Tibial artery (tissue), 4 donors: Measurements from ENCODE around the gene STK38L.

Experiments used
- DNase-seq, 2 donors: peaks; one replicate each; pipeline ENCODE4 v3.0.0-alpha.2; 2019
- H3K27ac ChIP-seq, 2 donors: fragments of 200-600 bp; sonication (generic) in 1 of 2; 1 replicate in 1 of 2; 2 replicates in 1 of 2; pipeline ENCODE4 v1.5.1; 2018 to 2019; ENCODE audit warnings: mild to moderate bottlenecking in 1 of 2
- H3K27me3 ChIP-seq, 2 donors: fragments of 200-600 bp; sonication (generic) in 1 of 2; one replicate each; pipeline versions ENCODE4 v1.5.1 to v1.6.0; 2016 to 2019
- H3K36me3 ChIP-seq, 3 donors: fragments of 200-600 bp; sonication (generic) in 2 of 3; one replicate each; pipeline ENCODE4 v1.5.1; 2016 to 2019; ENCODE audit warnings: mild to moderate bottlenecking in 2 of 3
- H3K4me1 ChIP-seq, 4 donors: fragments of 200-600 bp; sonication (generic) in 2 of 4; 1 replicate in 3 of 4; 2 replicates in 1 of 4; pipeline ENCODE4 v1.5.1; 2016 to 2019
- H3K4me3 ChIP-seq, 2 donors: fragments of 200-600 bp; sonication (generic) in 1 of 2; 1 replicate in 1 of 2; 2 replicates in 1 of 2; pipeline ENCODE4 v1.5.1; 2018 to 2019; ENCODE audit warnings: mild to moderate bottlenecking in 2 of 2
- H3K9me3 ChIP-seq, 3 donors: fragments of 200-600 bp; sonication (generic) in 1 of 3; one replicate each; pipeline ENCODE4 v1.5.1; 2016 to 2019
- CTCF ChIP-seq, 2 experiments: fragments of 200-600 bp in 1 of 2; fragments of 450-650 bp in 1 of 2; IDR thresholded peaks; one replicate each; pipeline ENCODE4 v1.5.1; 2017 to 2019; ENCODE audit warnings: antibody characterized with exemption in 2 of 2, mild to moderate bottlenecking in 1 of 2, moderate library complexity in 1 of 2
- intact Hi-C: fragments of 100-400 bp; cut with DNase I; formaldehyde crosslinking; loops from one replicate; pipeline ENCODE4 v1.15.0; 2023; ENCODE audit warnings: low total_unique reads

Gene STK38L

GRCh38 chr12:27272373-27273028, 28.4 kb downstream of the STK38L start:
- intact Hi-C loops: no loop called here
- Histone ChIP-seq H3K27me3 (no peaks in the 10 kb centered on the region), H3K4me1 (peaks cover 0 to 81% (median 47%) of the 10 kb centered on the region in 4 donors)

GRCh38 chr12:27273114-27273513, 29.0 kb downstream of the STK38L start:
- intact Hi-C loops: no loop called here
- Histone ChIP-seq H3K9me3 (no peaks in the 10 kb centered on the region), H3K4me1 (peaks cover 0 to 83% (median 52%) of the 10 kb centered on the region in 4 donors), H3K4me3 (no peak overlapping the region), H3K27ac (peak overlapping the region; percentile 66 to 78), H3K36me3 (peaks cover 0 to 6% (median 4%) of the 10 kb centered on the region in 3 donors), H3K27me3 (no peaks in the 10 kb centered on the region)
- no peak for TF ChIP-seq CTCF (IDR thresholded peaks at IDR 0.05)
- DNase-seq: no peak

More at GRCh38 chr12:27272373-27273028, 28.4 kb downstream of the STK38L start:
- Histone ChIP-seq H3K36me3 (peaks cover 0 to 7% (median 4%) of the 10 kb centered on the region in 3 donors), H3K9me3 (no peaks in the 10 kb centered on the region), H3K27ac (peak overlapping the region; percentile 66 to 78), H3K4me3 (no peak overlapping the region)
- DNase-seq: no peak
- no peak for TF ChIP-seq CTCF (IDR thresholded peaks at IDR 0.05)

- H3K27ac ChIP-seq: peak overlapping the region; percentile 66 to 78
- no peaks in the 10 kb centered on the region for H3K9me3 ChIP-seq
- no peak for DNase-seq
- H3K27me3 ChIP-seq: no peaks in the 10 kb centered on the region
- H3K4me3 ChIP-seq: no peak overlapping the region
- TF ChIP-seq CTCF (IDR thresholded peaks at IDR 0.05): no peak
- peaks cover 0 to 98% (median 63%) of the 10 kb centered on the region in 4 donors for H3K4me1 ChIP-seq
- peaks cover 0 to 4% (median 1%) of the 10 kb centered on the region in 3 donors for H3K36me3 ChIP-seq
- intact Hi-C loops: no loop called here
Observed at GRCh38 chr12:27274706-27275105, 30.6 kb downstream of the STK38L start.

DNA sequence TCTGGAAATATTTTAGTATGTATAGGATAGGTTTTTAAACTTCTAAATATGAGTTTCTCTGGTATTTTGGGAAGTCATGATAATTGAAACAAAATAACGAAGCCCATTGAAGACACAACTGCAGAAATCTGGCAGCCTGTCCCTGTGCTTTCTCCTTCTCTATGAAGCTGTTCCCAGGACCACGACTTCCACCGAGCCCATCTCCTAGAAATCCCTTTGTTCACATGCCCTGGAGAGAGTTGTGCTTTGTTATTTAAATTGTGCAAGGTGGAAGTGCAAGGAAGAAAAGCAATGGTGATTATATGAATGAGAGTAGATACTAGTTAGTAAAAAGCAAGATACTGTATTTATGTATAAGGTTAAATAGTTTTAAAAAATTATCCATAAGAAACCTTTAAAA, 32.2 kb downstream of the STK38L start:
- intact Hi-C loops: no loop called here
- TF ChIP-seq CTCF (IDR thresholded peaks at IDR 0.05): no peak
- no peak overlapping the region for H3K4me3 ChIP-seq
- peaks cover 0 to 97% (median 62%) of the 10 kb centered on the region in 4 donors for H3K4me1 ChIP-seq
- no peaks in the 10 kb centered on the region for H3K9me3 ChIP-seq
- H3K36me3 ChIP-seq: no peaks in the 10 kb centered on the region
- H3K27me3 ChIP-seq: no peaks in the 10 kb centered on the region
- DNase-seq: no peak
- H3K27ac ChIP-seq: peak overlapping the region; percentile 66 to 78

- Histone ChIP-seq H3K4me3 (no peak overlapping the region), H3K4me1 (peaks cover 0 to 97% (median 51%) of the 10 kb centered on the region in 4 donors), H3K27ac (peak overlapping the region; percentile 66 to 78), H3K27me3 (no peaks in the 10 kb centered on the region), H3K9me3 (no peaks in the 10 kb centered on the region), H3K36me3 (no peaks in the 10 kb centered on the region)
- intact Hi-C loops: no loop called here
- TF ChIP-seq CTCF (IDR thresholded peaks at IDR 0.05): no peak
- peak in 1 of 2 donors; percentile 39 for DNase-seq
Observed at GRCh38 chr12:27277846-27278260, 33.8 kb downstream of the STK38L start.
